Cortex of kidney (tissue), 1 donor: ENCODE data around the gene ZNF808.
A peak's percentile ranks its signal among the peaks of the same experiment; 100 is the strongest.
"Not testable (repeated sequence)": the region's sequence is repeated elsewhere in the genome, so short reads cannot be mapped to it uniquely, and the experiment has no call there.

Experiments used
- DNase-seq: peaks from one replicate; lab custom pipeline; 2025; lab: John Stamatoyannopoulos, UW

The ZNF808 gene

DNA sequence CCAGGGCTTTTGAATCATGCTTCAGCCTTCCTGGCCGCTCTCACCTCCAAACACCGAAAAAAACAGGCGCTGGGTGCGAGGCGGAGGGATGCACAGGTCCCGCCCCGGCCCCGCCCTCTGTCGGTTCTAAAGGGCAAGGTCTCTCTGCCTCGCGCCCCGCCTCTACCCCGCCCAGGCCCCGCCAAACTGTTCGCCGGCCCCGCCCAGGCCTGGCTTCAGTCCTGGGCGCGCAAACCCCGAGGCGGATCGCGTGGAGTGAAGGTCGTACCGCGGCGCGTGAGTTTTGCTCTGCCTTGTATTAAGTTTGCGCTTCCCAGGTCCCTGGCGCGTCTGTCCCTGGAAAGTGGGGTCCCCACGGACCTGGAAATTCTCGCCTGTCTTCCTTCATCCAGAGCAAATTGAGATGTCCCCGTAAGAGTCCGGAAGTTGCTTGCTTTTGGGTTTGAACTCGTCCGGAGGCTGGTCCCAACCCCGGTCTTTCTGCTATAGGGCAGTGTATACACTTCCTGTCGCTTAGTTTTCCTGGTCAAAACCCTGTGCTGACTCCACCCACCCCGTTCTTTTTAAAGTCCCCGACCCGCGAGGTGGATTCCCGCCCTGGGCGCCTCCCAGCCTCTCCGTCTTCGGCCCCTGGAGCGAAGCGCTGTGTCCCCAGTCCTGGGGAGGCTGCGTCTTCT lies 8.4 kb downstream of the ZNF808 start:
- DNase-seq: no peak

DNA sequence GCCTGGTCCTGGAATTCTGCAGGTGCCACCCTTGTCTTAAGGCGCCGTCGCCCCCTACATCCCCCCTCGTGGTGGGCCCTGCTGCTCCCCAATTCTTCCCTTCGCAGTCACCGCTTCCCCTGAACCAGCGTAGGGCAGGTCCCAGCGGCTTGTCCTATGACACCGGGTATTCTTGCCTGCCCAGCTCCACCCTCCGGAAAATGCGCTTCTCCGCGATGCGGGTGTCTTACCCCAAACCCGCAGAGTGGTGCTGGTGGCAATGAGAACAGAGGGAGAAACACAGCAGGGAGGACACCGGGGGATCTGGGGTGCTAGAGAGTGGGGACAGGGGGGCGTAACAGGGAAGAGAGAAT lies 9.0 kb downstream of the ZNF808 start:
- DNase-seq: no peak

DNA sequence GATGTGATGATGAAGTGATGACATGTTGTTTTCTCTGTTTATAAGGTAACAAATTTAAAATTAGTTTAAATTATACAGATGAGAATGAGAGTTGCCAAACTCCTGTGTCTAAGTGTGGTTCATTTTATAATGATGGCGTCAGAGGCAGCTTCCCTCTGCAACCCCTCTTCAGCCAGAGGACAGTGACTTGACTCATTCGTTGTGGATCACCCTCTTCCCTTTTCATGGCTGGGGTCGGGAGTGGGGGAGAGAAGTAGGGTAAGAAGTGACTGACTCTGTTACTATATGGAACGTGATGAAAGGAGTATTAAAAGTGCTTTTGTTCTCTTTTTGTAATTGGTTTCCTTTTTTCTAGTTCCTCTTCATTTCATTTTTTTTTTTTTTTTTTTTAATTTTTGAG lies 11.3 kb downstream of the ZNF808 start:
- not testable (repeated sequence) for DNase-seq

DNA sequence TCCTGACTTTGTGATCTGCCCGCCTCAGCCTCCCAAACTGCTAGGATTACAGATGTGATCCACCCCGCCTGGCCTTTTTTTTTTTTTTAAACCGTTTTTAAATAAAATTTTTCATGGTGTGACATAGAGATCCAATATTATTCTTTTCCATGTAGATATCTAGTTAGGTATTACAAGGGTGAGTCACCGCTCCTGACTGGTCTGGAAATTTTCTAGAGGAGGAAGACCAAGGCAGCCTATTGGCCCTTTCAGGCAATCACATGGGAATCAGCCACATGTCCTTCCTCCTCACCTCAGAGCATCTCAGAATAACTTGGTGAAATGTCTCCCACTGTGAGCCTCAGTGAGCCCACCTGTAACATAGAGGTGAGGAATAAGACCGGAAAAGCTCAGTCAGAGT lies 13.7 kb downstream of the ZNF808 start:
- DNase-seq: not testable (repeated sequence)

DNA sequence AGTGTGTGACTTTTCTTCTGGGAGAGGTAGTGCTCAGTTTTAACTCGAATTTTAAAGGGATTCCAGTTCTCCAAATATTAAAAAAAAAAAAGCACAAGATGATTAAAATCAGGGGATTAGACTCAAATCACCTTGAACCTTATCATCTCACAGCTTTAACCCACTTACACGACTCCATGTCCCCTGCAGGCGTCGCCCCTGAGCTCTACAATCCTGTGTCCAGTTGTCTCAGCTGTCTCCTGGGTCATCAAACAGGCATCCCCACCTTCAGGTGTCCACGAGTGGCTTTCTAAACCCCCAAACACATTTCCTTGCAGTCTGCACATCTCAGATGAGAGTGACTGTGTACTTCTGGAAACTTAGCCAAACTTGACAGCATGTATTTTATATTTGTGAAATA lies 14.1 kb downstream of the ZNF808 start:
- no peak for DNase-seq

DNA sequence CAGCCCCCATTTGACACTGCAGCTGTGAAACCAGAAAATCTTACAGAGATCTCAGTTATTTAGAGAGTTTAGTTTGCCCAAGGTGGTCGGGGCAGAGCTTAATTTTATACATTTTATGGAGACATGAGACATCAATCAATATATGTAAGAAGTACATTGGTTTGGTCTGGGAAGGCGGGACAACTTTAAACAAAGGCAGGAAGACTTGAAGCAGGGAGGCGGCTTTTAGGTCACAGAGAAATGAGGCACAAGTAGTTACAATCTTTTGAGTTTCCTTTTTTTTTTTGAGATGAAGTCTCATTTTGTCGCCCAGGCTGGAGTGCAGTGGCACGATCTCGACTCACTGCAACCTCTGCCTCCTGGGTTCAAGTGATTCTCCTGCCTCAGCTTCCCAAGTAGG lies 15.1 kb downstream of the ZNF808 start:
- DNase-seq: not testable (repeated sequence)

DNA sequence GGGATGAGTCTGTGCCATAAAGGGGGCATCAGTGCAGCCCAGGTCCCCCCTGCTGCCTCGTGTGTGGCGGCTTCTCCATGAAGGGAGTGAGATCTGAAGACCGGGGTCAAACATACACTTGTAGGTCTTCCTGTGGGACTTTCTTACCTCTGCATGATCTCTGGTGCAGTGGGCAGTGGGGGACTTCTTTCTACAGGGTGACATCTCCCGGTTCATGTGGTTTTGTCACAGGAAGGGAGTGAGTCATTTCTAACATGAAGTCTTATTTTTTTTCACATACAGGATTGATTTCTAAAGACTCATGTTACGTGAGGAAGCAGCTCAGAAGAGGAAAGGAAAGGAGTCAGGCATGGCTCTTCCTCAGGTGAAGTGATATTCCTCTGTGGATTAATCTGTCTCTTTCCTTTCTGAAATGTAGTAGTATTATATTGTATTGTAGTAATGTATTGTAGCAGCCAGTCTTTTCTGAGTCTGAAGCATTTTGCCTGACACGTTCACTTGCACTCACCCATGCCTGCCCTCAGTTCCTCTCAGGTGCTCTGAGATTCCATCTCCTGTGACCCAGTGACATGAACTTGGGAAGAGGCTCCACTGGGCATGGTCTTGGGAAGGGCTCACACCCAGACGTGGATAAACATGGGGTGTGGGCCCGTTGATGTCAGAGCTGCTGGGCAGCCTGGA lies 15.7 kb downstream of the ZNF808 start:
- no peak for DNase-seq

DNA sequence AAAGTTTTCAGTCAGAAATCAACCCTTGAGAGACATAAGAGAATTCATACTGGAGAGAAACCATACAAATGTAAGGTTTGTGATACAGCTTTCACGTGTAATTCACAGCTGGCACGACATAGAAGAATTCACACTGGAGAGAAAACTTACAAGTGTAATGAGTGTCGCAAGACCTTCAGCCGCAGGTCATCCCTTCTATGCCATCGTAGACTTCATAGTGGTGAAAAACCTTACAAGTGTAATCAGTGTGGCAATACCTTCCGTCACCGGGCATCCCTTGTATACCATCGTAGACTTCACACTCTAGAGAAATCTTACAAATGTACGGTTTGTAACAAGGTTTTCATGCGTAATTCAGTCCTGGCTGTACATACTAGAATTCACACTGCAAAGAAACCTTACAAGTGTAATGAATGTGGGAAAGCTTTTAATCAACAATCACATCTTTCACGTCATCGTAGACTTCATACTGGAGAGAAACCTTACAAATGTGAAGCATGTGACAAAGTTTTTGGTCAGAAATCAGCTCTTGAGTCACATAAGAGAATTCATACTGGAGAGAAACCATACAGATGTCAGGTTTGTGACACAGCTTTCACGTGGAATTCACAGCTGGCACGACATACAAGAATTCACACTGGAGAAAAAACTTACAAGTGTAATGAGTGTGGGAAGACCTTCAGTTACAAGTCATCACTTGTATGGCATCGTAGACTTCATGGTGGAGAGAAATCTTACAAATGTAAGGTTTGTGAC lies 26.9 kb downstream of the ZNF808 start:
- DNase-seq: no peak

DNA sequence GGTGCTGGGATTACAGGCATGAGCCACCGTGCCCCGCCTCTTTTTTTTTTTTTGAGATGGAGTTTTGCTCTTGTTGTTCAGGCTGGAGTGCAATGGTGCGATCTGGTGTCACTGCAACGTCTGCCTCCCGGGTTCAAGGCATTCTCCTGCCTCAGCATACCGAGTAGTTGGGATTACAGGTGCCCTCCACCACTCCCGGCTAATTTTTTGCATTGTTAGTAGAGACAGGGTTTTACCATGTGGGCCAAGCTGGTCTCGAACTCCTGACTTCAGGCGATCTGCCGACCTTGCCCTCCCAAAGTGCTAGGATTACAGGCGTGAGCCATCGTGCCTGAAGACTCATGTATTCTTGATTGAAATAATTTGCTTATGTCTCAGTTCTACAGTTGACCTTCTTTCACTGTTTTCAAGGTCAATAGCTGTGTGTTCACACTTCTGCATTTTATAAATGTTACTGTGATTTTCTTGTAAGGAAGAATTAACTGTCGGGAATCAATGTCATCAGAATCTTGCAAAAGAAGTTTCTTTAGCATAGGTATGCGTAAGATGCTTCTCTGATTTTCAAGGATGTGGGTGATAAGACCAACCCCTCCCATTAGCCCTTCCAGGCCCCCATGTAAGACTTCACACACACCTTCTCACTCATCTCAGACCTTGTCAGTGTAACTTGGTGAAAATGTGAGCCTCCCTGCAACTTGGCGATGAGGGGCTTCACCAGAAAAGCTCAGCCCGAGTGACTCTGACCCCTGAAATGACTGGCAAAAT lies 29.9 kb downstream of the ZNF808 start:
- no peak for DNase-seq

DNA sequence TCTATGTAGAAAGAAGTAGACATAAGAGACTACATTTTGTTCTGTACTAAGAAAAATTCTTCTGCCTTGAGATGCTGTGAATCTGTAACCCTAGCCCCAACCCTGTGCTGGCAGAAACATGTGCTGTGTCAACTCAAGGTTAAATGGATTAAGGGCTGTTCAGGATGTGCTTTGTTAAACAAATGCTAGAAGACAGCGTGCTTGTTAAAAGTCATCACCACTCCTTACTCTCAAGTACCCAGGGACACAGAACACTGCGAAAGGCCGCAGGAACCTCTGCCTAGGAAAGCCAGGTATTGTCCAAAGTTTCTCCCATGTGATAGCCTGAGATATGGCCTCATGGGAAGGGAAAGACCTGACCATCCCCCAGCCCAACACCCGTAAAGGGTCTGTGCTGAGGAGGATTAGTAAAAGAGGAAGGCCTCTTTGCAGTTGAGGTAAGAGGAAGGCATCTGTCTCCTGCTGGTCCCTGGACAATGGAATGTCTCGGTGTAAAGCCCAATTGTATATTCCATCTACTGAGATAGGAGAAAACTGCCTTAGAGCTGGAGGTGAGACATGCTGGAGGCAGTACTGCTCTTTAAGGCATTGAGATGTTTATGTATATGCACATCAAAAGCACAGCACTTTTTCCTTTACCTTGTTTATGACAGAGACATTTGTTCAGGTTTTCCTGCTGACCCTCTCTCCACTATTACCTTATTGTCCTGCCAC lies 31.4 kb downstream of the ZNF808 start:
- not testable (repeated sequence) for DNase-seq

DNA sequence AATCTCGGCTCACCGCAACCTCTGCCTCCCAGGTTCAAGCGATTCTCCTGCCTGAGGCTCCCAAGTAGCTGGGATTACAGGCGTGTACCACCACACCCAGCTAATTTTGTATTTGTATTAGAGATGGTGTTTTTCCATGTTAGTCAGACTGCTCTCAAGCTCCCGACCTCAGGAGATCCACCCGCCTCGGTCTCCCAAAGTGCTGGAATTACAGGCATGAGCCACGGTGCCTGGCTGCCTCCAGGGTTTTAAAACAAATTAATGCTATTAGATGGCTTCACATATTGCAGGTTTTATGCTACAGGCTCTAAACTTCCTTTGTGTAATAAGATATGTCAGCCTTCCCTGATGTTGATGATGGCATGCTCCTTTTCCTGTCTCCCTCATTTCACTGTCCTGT lies 34.1 kb downstream of the ZNF808 start:
- DNase-seq: not testable (repeated sequence)

DNA sequence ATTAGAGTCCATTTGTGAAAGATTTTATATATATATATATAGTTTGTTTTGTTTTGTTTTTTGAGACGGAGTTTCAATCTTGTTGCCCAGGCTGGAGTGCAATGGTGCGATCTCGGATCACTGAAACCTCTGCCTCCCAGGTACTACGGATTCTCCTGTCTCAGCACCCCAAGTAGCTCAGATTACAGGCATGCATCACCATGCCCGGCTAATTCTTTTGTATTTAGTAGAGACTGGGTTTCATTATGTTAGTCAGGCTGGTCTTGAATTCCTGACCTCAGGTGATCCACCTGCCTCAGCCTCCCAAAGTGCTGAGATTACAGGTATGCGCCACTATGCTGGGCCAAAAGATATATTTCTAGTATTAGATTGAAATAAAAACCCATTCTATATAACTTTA lies 38.7 kb downstream of the ZNF808 start:
- DNase-seq: no peak

DNA sequence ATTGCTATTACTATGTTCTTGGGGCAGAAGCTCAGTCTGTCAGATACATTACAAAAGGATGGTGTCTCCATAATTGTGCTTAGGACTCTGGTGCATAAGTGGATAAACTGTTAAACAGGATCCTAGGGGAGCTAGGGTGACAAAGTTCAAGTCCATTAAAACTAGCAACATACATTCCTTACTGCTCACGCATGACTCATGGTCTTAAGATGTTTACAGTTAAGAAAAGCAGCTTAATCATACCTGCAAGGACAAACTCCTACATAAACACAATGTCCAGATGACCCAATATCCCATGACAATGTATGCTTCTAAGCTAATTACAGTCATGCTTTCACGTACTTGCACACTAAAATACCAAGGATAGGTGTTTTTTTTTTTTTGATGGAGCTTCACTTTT lies 39.1 kb downstream of the ZNF808 start:
- DNase-seq: no peak

DNA sequence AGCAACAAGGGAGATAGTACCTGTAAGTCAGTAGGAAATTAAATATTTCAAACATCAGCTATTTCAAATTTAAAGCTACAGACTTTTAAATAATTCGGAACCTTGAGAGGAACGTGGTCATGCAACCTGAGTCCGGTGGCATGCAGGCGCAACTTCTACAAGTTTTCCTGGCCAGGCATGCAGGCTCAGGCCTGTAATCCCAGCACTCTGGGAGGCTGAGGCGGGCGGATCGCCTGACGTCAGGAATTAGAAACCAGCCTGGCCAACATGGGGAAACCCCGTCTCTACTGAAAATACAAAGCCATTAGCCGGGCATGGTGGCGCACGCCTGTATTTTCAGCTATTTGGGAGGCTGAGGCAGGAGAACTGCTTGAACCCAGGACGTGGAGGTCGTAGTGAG lies 40.5 kb downstream of the ZNF808 start:
- DNase-seq: no peak

DNA sequence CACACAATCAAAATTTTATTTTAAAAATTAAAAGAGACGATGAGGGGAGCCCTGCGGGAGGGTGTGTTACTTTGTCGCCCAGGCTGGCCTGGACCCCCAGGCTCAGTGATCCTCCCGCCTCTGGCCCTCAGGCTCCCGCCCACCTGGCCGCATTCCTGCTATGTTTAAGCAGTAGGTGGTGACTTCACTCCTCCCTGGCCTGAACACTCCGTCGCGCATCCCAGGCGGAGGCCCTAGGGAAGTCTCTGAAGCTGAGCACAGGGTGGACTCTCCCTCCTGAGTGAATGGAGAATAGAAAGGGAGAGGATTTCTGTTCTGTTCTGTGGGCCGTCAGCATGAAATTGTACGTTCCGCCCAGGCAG lies 42.2 kb downstream of the ZNF808 start:
- DNase-seq: not testable (repeated sequence)

DNA sequence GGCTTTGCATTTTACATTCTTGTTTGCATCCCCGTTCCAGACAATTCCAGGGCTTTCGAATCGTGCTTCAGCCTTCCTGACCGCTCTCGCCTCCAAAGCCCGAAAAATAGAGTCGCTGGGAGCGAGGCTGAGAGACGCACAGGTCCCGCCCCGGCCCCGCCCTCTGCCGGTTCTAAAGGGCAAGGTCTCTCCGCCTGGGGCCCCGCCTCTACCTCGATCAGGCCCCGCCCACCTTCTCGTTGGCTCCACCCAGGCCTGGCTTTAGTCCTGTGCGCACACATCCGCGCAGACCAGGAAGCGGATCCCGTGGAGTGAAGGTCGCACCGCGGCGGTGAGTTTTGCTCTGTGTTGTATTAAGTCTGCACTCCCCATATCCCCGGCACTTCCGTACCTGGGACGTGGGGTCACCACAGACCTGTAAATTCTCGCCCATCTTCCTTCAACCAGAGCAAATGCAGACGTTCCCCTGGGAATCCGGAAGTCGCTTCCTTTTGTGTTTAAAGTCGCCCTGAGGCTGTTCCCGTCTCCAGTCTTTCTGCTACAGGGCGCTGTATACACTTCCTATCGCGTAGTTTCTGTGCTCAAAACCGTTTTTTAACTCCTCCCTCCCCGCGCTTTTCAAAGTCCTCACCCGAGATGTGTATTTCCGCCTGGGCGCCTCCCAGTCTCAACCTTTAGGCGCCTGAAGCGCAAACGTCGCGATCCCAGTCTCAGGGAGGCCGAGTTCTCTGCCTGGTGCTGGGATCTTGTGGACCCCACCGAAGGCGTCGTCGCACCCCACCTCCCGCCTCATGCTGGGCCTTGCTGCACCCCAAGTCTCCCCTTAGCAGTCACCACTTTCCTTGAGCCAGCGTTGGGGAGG lies 42.8 kb downstream of the ZNF808 start, which contains the start of gene ZNF701:
Gene ZNF701 (plus strand): TSS at position 288 of the 862 bp plus-strand sequence. CDS start 3,861 bp downstream, outside the sequence.
- DNase-seq: peak; percentile 63

DNA sequence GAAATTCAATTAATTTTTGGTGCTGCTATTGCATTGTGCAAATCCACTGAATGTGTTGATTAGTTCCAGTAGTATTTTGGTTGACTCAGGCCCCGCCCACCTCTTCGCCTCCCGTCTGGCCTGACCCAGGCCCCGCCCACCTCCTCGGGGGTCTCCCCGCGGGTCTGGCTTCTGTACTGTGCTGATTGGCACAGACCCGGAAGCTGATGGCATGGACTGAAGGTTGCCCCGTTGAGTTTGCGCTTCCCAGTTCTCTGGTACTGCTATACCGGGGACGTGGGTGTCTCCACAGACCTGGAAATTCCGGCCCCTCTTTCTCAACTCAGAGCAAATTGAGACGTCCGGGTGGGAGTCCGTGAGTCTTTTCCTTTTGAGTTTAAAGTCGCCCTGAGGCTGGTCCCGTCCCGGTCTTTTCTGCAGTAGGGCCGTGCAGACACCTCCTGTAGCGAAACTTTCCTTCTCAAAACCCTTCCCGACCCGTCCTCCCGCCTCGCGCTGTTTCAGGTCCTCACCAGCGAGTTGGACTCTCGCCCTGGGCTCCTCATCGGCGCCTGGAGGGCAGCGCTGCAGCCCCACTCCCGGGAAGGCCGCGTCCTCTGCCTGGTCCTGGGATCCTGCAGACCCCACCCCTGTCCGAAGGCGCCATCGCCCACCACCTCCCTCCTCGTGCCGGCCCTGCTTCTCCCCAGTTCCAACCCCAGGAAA lies 57.4 kb downstream of the ZNF808 start:
- no peak for DNase-seq

DNA sequence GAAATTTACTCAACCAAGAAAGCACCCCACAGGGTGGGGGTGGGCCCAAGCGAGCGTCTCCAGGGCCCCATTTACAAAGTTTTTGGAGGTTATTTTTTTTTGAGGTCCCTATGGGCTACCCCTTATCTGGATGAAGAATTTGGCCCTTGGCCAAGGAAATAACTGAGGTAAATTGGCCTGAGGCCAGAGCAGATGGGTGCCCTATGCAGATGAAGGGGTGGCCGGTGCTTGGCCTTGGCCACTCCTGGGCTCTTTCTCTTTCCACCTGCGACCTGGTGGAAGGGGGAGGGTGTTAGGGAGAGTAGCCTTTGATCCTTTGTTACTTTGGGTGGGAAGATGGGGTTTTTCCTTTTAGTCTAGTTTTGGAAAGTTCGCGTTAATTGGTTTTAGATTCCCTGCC lies 58.1 kb downstream of the ZNF808 start:
- DNase-seq: no peak

DNA sequence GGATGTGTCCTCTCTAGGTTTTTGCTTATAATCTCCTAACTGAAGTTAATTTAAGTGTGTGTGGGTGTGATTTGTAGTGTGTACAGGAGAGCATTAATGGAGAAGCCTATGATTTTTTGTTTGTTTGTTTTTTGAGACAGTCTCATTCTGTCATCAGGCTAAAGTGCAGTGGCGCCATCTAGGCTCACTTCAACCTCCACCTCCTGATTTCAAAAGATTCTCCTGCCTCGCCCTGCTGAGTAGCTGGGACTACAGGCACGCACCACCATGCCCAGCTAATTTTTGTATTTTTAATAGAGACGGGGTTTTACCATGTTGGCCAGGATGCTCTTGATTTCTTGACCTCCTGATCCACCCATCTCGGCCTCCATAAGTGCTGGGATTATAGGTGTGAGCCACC lies 63.3 kb downstream of the ZNF808 start:
- no peak for DNase-seq

DNA sequence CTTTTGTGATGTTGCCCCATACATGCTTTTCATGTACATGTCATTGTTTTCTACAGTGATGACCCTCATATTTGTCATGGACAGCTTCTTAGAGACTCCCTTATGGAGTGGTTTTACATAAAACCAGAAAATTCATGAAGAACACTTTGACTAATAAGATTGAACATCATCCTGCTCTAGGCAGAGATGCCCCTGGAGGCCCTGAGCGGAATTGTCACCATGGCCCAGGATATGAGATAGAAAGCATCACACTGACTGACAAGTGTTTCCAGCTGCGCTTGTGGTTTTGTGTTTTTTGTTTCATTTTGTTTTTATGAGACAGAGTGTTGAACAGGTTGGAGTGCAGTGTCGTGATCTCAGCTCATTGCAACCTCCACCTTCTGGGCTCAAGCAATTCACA lies 64.8 kb downstream of the ZNF808 start:
- DNase-seq: no peak
